HG03095 (cell line): ENCODE results near the gene MKI67.
A peak's percentile ranks its signal among the peaks of the same experiment; 100 is the strongest.
"Not testable (repeated sequence)": the region's sequence is repeated elsewhere in the genome, so short reads cannot be mapped to it uniquely, and the experiment has no call there.

Experiments
- ATAC-seq: cut with Tn5 transposase; IDR thresholded peaks from one replicate; pipeline ENCODE4 v1.9.1; 2021; ENCODE audit warnings: moderate library complexity; ENCODE audit not compliant: unreplicated experiment

Gene MKI67

DNA sequence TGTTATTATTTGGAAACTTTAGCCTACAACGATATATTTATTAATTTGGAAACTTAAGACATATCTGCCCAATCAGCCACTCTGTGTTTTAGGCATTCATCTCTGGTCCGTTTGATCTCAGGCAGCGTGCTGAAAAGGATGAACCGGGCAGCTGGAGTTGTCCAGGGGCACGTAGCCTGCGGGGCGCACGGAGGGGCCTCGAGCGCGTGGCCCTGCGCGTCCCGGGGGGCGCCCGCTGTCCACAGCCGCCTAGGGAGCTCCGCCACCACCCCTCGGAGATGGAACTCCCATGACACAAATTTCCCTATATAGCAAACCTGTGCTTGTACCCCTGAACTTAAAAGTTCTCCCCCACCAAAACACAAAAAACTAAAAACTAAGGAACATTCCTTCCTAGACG is 24.3 kb upstream of the MKI67 start:
- no peak for ATAC-seq

DNA sequence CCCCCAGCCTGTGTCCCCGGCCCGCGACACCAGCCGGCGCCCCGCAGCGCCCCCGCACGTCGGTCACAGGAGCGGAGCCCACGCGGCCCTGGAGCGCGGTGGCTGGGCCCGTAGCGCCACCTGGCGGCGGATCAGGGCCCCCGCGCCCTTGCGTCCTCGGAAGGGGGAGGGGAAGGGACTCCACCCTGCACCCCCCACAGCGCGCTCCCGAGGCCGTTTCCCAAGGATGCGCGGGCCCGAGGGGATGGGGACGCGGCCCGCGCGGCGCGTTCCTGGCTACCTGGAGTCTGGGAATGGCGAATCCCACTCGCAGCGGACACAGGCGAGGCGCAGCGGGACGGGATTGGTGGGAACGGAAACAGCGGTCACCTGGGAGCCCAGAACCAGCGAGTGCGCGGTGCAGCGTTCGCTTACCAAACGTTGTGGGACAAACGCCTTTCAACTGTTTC is 23.8 kb upstream of the MKI67 start:
- ATAC-seq: peak; percentile 95

DNA sequence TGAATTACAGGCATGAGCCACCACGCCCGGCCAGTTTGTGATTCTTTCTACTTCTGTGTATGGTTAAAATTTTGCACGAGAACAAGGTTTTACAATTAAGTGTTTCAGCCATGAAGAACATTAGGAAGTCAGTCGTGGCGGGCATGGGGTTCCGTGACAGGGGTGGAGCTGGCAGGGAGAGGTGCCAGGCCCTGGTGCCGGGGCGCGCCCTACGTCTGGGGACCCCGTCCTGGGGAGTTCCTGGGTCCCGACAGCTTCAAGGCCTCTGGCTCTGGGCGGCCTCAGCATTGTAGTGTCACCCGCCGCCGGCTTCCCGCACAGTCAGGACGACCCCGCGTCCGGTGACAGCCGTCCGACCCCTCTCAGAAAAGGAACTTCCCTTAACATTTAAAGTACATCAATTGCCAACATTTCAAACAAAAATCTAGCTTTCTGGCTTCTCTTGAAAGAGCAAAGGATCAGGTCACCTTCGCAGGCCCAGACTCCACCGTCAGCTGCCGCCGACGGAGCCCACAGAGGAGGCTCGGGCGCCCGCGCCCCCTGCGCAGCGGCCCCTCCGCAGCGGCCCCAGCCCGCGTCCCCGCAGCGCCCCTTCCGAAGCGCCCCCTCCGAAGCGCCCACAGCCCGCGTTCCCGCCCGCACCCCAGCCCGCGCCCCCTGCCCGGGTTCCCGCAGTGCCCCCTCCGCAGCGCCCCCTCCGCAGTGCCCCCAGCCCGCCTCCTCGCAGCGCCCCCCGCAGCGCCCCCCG is 23.2 kb upstream of the MKI67 start:
- no peak for ATAC-seq

DNA sequence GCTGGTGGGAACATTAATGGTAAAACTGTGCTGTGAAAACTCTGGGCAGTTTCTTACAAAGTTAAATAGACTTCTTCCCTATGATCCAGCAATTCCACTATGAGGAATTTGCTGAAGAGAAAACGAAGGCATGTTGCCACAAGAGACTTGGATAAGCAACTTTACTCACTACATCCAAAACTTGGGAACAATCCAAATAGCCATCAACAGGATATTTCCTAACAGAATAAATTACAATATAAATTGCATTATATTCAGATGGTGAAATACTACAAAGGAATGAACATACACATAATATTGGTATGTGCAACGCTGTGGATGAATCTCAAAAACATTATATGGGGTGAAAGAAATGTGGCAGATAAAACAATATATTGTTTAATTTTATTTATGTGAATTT is 21.4 kb upstream of the MKI67 start:
- no peak for ATAC-seq

DNA sequence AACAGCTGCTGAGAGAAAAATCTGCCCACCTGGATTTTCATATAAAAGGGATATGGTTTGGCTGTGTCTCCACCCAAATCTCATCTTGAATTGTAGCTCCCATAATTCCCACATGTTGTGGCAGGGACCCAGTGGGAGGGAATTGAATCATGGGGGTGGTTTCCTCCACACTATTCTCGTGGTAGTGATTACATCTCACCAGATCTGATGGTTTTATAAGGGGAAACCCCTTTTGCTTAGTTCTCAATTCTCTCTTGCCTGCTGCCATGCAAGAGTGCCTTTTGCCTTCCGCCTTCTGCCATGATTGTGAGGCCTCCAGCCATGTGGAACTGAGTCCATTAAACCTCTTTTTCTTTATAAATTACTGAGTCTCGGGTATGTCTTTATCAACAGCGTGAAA is 20.8 kb upstream of the MKI67 start:
- peak; percentile 36 for ATAC-seq

DNA sequence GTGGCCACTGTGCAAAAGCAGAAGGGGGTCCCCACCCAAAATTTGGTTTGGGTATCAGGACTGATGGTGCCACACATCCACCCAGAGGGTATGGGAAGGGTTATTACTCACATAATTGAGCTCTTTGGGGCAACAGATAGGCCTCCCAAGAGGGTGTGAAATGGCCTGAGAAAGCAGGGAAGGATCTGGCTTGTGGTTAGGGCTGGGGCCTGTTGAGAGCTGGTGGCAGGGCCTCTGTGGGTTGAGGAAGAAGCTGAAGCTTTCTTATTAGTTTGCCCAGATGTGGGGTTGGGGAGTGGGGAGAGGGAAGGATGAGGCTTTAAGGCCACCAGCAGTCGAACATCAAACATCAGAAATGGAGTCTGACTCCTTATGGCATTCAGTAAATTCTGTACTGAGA is 18.3 kb upstream of the MKI67 start:
- no peak for ATAC-seq

DNA sequence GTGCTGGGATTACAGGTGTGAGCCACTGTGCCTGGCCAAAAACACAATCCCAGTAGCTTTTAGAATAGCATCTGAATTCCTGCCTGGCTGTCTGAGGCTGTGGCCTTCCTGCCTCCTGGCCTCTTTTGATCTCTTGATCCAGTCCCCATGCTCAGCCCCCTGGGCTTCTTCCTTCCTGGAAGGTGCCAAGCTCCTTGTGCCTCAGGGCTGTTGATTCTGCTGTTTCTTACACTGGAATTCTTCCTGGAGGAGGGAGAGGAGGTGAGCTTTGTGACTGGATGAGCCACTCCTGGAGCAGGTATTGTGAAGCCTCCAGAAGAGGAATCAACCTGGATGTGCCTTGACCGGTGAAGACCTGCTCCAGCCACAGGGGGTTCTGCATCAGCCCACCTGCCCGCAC is 17.3 kb upstream of the MKI67 start:
- no peak for ATAC-seq

DNA sequence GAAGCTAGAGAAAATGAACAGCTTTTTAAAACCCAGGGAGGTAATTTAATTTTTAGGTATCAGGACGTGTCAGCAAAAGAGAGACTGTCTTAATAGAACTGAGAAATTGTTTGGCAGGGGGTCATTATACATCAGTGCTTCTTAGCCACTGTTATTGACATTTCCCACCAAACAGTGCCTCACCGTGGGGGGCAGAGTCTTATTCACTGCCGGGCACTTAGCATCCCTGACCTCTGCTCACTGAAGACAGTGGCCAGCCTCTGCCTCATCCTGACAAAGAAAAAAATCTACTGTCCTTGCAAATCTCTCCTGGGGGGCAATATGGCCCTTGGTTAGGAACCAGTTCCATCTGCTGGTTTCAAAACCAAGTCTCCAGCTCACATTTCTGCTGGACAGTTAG is 14.2 kb upstream of the MKI67 start:
- no peak for ATAC-seq

DNA sequence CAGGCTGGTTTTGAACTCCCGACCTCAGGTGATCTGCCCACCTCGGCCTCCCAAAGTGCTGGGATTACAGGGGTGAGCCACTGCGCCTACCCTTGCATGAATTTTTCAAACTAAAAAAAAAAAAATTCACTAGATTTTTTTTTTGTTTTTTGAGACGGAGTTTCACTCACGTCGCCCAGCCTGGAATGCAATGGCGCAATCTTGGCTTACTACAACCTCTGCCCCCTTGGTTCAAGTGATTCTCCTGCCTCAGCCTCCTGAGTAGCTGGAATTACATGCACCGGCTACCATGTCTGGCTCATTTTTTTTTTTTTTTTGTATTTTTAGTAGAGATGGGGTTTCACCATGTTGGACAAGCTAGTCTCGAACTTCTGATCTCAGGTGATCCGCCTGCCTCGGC is 12.2 kb upstream of the MKI67 start:
- not testable (repeated sequence) for ATAC-seq

DNA sequence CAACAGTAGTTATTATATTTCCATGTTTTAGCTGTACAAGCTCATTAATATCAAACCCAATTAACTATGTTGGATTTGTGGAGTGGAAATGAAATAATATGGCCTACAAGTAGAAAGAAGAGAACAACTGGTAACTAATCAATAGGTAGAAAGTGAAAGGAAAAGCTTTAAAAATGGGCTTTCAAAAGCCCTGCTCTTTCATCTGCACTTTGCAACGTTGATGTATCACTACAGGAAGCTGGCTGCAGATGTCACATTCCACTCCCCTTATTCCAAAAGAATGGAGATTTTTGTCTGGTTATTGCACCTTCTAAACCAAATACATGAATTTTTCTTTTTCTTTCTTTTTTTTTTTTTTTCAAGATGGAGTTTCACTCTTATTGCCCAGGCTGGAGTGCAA is 11.7 kb upstream of the MKI67 start:
- no peak for ATAC-seq

DNA sequence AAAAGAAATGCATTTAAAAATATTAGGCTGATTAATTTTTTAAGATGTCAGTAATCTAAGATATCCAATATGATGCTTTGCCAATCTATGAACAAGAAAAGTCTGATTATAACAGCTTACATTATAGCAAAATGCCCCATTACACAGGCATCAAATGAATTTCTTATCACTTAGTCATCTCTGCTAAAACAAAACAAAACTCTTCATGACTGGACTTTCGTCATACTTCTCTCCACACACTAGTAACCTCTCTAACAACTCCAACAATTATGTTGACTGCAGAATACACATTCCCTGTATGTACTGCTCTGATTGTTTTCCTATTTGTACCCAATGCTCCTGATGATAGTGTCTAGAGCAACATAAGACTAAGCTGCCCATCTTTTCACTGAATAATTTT is 3.8 kb upstream of the MKI67 start:
- no peak for ATAC-seq

DNA sequence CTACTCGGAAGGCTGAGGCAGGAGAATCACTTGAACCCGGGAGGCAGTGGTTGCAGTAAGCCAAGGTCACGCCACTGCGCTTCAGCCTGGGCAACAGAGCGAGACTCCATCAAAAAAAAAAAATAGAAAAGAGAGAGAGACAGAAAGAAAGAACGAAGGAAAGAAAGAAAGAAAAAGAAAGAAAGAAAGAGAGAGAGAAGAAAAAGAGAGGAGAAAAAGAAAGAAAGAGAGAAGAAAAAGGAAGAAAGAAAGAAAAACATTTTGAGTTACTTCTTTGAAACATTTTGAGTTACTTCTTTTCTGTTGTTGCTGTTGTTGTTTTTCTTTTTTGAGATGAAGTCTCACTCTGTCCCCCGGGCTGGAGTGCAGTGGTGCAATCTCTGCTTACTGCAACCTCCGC is 2.4 kb upstream of the MKI67 start:
- no peak for ATAC-seq

DNA sequence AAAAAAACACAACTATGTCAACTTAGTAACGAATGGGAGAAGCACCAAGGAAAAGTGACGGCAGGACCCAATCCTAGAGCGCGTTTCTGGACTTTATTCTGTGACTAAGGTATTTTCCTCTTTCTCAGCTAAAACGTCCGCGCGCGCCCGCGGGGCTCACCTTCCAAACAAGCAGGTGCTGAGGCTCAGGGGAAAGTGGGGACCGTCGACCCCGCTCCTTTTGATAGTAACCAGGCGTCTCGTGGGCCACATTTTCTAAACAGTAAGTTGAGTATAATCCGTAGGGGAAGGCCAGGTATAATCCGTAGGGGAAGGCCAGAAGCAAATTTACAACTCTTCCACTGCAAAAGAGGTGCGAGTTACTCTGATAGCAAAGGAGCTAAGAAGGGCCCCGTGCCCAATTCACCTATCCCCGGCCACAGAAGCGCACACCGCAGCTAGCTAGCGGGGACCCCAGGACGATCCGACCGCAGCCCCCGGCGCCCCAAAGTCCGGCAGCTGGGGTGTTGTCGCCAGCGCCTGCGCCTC is 743 bp downstream of the MKI67 start:
- no peak for ATAC-seq

DNA sequence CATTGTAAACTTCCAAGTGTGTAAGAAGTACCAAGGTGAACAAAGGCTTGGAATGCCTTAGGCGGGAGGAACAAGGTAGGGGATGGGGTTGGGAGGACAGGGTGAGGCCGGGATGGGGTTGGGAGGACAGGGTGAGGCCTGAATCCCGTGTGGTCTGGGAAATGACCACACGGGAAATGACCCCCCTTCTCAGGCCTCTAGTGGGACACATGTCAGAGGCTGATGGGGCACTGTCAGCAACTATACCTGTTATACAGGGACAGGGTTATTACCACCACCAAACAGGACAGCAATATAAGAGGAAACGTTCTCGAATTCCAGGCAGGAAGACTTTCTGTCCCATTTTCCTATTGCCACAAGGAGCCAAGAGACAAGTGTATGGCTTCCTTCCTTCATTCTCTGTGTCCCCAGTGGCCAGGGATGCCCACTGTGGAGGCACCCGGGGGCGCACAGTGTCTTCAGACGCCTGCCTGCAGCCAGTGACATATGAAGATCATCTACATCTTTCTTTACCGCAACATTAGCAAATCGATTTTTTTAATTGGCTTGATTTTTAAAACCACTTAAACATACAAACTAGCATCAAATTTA is 1.3 kb downstream of the MKI67 start:
- no peak for ATAC-seq

DNA sequence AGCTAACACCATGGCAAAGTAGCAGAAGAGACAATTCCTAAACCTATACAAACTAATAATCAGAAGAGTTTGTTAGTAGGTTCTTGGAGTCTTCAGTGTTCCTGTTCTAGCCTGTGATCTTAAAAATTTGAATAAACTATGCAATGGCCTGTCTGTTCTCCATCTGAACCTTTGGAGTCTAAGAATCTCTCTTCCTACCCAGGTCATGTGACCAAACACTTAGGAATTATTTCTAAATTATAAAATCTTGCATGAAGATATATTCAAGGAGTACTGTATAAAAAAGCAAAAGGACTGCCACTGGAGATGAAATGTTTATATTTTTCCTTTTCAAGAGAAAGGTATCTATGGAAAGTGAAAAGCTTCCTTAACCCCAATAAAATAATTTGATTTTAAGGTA is 2.4 kb downstream of the MKI67 start:
- ATAC-seq: no peak

DNA sequence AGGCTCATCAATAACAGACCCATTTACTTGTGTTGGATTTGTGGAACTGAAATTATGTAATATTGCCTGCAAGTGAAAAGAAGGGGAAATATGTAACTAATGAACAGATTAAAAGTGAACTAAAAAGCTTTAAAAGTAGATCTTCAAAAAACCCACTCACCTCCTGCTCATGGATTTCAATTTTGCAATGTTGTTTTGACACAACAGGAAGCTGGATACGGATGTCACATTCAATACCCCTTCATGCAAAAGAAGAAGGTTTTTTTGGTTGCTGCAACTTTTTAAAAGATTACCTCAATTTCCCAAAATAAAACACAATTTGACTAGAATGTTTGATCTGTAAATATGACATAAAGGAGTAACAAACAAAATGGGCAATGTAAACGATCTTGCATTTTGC is 3.3 kb downstream of the MKI67 start:
- no peak for ATAC-seq

DNA sequence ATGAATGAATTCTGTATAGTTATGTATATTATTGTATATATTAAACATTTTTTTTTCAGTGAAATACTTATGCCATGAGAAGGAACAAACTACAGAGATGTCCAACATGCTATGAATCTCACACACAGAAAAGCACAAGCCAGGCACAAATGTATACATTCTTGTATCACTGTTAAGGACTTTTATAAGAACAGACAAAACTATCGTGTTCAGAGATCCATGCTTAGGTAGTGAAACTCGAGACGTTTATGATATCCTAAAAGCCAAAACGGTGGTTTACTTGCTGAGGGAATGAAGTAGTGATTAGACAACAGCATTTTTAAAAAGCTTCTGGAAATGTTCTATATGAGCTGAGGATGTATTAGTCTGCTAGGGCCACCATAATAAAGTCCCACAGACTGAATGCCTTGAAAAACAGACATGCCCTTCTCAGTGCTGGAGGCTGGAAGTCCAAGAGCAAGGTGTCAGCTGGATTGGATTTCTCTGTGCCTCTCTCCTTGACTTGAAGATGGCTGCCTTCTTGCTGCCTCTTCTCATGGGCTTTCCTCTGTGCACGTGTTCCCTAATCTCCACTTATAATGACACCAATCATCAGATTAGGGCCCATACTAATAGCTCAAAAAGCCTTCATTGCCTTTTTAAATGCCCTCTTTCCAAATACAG is 4.3 kb downstream of the MKI67 start:
- no peak for ATAC-seq

DNA sequence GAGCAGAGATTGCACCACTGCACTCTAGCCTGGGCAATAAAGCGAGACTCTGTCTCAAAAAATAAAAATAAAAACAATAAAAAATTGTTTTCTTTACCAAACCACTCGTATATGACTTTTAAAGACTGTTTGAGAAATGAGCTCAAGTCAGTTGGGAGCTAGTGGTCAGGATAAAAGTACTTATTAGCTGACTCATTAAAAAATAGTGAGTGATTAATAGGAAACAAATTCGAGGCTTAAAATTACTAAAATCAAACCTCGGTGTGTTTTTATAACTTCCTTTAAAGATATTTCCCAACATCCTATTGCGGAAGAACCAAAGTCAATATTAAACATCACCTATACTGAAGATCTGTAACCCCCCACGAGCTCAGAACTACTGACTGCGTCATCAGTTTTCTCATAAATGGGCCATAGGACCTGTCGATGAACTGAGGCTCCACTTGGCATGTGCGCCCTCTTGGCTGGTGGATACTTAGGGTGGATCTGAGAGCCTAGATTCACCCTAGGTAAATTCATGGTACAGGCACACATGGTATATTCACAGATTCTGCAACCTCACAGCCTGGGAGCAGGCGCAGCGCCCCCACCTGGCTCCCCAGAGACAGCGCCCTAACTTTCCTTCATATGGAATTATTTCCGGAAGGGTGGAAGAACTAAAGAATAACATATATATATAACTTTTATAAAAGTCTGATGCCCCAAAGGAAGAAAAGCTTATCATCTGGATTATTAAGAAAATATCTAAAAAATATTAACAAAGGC is 9.2 kb downstream of the MKI67 start:
- no peak for ATAC-seq

DNA sequence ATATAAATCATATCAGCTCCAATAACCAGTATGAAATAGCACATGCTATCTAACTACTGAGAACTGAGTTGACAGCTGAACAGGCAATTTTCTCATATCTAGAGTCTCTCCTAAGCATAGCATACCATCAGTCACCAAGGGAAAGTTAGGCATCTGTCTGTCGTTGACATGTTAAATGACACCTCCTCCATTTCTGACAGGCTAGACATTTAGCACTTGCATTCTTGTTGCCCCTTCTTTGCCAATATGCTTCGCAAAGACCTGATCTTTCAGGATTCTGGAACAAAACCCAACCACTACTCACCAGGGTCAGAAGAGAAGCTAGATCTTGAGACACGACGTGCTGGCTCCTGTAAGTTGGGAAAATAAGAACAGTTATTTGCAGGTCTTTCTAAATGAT is 10.0 kb downstream of the MKI67 start:
- no peak for ATAC-seq

DNA sequence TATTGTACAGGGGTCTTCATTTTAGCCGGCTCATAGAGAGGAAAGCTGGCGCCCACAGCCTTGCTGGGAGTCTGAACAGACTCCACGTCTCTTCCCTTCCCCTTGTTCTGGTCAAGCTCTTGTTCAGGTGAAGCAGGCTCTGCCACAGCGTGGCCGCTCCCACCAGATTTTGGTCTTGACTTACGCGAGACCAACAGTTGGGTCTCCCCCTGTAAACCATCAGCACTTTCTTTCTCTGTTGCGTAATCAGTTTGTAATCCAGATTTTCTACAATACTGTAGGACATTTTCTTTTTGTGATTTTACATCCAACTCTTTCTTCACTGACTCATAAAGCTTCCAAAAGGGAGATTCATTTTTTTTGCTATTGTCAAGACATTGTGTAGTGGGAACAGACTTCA is 10.9 kb downstream of the MKI67 start:
- no peak for ATAC-seq

DNA sequence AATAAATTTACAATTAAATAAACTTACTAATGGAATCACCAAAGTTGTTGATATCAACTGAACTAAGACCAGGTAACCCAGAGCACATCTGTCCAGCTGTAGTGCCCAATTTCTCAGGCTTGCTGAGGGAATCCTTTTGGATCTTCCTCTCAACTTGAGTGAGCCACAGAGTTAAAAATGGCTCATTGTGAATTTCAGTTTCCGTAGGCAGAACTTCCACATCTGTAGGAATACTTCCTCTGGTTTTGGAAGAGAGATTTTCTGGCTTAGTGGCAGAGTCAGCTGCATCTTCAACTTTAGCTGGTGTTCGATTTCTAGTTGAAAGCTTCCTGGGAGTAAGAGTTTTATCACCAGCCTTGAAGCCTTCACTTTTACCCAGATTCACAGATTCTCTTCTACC is 11.3 kb downstream of the MKI67 start:
- ATAC-seq: no peak
